Measurements from ENCODE around the gene TAS2R9.
"Not testable (repeated sequence)": the region's sequence is repeated elsewhere in the genome, so short reads cannot be mapped to it uniquely, and the experiment has no call there.

Gene TAS2R9, protein sequence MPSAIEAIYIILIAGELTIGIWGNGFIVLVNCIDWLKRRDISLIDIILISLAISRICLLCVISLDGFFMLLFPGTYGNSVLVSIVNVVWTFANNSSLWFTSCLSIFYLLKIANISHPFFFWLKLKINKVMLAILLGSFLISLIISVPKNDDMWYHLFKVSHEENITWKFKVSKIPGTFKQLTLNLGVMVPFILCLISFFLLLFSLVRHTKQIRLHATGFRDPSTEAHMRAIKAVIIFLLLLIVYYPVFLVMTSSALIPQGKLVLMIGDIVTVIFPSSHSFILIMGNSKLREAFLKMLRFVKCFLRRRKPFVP

DNA sequence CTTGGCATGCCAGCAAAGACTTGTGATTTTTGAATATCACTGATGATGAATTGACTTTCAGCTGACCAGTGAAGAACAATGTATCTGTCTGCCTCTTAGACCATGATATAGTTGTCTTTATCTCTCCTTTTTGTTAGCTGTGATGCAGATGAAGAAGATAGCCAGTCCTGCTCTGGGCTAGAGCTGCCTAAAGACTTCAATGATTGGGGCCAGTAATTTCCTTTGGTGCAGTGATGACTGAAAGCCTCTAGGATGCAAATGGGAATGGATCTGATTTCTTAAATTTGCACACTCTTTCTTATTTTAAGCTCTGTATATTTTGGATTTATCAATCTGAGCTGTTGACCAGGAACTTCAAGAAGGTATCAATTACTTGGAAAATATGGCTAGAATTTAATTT lies at the start of gene TAS2R9:
Gene TAS2R9, minus strand, starts transcription at position 101 of the 400 bp plus-strand sequence. Its CDS starts 93 bp downstream, at position 8.
- DNase-seq, result no peak

DNA sequence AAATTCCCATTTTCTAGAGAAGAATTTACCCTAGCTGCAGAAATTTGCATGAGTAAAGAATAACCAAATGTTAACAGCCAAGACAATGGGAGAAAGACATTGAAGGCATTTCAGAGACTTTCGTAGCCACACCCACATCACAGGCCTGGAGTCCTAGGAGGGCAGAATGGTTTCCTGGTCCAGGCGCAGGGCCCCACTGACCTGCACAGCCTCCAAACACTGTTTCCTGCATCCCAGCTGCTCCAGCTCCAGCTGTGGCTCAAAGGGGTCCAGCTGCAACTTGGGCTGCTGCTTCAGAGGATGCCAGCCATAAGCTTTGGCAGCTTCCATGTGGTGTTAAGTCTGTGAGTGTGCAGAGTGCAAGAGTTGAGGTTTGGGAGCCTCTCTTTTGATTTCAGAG lies 45.8 kb upstream of the TAS2R9 start:
- no peak for DNase-seq

DNA sequence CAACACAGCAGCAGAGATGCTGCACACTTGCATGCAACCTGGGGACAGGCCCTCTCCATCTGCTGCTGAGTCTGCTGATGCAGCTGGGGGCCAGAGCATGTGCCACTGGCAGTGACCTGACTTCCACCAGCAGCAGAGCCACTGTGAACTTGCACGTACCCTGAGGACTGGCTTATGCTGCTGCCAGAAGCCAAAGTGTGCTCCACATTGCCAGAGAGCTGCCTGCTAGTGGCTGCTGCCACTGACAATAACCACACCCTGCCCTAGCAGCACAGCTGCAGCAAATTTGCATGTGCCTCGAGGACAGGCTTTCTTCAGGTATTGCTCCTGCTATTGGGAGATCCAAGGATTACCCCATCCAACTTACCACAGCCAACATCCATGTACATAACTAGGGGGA lies 43.8 kb upstream of the TAS2R9 start:
- no peak for DNase-seq

DNA sequence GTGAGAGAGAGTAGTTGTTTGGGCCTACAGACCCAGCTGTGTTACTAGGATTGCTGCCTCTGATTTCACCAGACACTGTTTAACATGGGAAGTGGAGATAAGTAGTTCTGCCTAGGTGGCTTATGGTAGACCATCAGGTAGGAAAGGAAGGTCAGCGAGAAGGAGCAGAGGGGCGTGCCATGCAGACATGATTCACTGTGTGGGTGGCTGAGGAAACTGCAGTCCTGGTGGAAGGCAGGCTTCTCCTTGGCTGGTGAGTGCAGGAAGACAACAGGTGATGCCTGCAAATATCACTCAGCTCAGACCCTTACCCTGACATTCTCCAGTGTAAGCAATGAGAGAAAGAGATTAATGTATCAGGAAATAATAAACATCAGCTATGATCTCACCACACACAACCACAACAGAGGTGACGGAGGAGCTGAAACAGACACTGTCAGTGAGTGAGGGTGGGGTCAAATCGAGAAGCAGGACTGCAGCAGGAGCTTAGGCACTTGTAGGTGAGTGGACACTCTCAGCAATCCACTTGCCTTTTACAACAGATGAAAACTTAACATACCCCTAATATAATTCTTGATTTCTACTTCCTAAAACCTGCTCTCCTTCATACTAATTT lies 41.4 kb upstream of the TAS2R9 start:
- no peak for DNase-seq

DNA sequence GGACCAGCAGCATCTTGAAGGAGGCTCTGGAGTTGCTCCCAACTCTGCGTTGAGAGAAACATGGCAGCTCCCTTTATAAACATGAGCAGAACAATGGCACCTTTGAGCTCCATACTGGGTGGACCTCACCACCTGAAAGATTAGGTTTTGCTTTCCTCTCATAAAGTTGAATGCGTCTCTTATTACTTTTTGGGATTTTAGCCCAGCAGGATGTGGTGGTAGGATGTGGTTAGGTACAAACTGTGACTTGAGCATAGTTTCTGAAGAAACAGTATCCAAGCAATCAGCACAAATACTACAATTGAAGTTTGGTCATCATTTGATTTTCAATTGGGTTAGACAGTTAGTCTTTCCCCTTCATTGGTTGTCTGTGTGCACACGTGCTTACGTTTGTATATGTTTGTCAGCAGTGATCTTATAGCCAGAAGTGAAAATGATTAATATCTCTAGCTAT lies 39.5 kb upstream of the TAS2R9 start, which contains the start of gene PRR4:
Gene PRR4, minus strand, starts transcription at position 51 of the 454 bp plus-strand sequence. Its CDS starts 38 bp downstream, at position 13.
- DNase-seq, result peak in 3 of 6 experiments; percentile 3 to 31 (median 11)

GRCh38 chr12:10847744-10848143 lies 37.8 kb upstream of the TAS2R9 start:
- DNase-seq, result no peak

DNA sequence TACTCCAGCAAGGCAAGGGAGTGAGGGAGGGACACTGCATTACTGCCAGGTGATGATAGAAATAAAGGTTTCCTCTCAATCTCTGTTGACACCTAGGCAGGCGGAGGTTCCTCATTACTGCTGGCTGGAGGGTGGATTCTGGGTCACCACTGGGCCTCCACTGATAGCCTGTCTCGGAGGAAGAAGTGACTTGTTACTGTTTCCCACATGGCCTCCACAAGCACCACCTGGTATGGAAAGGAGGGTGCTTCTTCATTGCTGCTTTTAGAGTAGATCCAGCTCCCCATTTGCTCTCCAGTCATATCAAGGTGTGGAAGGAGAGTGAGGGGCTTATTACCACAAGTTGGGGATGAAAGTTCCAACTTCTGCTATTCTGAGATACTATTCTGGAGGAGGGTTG lies 32.9 kb upstream of the TAS2R9 start:
- no peak for DNase-seq

DNA sequence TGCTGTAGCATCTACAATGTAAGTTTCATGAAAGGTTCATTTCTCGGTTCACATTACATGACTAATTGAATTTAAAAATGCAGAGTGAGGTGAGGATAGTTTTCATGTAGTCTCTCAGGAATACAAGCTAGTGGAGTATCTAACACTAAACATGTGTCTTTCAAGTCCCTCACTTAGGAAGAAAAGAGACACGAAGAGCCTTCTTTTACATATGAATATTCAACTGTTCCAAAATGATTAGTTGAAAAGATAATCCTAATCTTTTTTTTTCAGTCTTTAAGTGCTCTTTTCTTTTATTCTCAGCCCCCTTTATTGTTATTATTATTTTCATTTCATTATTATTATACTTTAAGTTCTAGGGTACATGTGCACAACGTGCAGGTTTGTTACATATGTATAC lies 28.5 kb upstream of the TAS2R9 start:
- DNase-seq, result no peak

GRCh38 chr12:10829994-10830393 lies 20.0 kb upstream of the TAS2R9 start:
- DNase-seq, result no peak

DNA sequence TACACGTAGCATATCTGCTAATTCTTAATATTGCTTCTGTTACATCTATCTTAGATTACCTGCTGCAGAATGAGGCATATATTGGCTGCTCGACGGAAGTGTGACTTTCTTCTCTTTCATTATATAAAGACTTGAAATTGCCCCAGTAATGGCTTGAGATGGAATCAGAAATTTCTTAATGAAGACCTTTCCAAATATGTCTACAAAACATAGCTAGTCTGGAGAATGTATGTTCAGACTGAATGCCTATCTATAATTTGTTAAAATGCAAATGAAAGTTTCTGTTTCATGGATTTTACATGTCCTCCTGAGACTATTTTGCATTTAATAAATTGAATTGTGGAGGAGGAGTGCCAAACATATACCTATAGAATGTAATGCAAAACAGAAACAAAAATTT lies 16.3 kb upstream of the TAS2R9 start, which contains the start of gene TAS2R10:
Gene TAS2R10, minus strand, starts transcription at position 101 of the 400 bp plus-strand sequence. Its CDS starts 89 bp downstream, at position 12.
- no peak for DNase-seq

DNA sequence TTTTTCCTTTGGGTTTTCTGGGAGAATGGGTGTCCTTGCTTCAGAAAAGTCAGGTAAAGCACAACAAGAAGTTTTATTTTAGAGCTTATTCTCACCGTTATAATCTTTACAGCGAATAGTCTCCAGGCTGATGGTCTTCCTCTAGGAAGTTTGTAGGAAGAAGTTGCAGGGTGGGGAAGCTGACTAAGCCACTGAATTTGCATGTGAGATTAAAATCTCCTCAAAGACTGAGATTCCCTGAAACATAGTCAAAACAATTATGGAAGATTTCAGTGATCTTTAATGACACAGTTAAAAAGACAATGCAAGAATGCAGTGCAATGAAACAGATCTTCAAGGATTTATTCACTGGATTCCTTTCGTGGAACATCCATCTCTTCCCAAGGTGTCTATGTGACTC lies 15.0 kb upstream of the TAS2R9 start:
- no peak for DNase-seq

- DNase-seq, result no peak
Observed at GRCh38 chr12:10811883-10812536, 2.0 kb upstream of the TAS2R9 start.

DNA sequence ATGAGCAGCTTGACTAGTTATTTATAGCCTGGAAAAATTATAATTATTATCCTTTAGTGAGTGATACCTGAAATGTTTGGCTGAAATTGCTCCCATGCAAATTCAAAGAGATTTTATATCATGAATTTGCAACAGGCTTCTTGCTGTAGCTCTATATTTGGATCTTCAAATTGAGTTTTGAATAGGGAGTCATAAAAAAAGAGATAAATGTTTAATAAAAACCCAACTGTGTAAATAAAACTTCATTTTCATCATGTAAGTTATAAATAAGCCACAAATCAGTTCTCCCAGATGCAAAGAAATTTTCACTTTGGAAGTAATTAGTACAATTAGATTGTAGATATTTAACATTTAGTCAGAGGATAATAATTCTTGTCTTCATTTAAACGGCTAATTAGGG lies 2.8 kb downstream of the TAS2R9 start, which contains the start of gene TAS2R8:
Gene TAS2R8, minus strand, starts transcription at position 101 of the 400 bp plus-strand sequence. CDS start 306 bp downstream, outside the sequence.
- no peak for DNase-seq

- no peak for DNase-seq
Observed at GRCh38 chr12:10802587-10802986, 7.4 kb downstream of the TAS2R9 start, which contains the start of gene TAS2R7. TSS of gene TAS2R7 (minus strand) at chr12:10802627. CDS start at chr12:10802570, 57 bp downstream.

DNA sequence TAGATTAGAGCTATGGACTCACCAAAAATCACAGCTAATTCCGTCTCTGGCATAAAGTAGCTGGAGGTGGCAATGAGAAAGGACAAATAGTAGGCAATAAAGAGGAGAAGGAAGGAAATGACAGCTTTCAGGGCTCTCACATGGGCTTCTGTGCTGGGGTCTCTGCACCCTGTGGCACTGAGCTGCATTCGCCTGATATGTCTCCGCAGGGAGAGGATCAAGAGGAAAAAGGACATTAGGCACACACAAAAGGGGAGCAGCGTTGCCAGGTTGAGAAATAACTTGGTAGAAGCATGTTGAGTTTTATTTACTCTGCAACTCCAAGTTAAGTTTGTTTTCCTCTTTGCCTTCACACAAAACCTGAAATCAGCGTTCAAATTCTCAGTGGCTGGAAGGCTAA lies 8.2 kb downstream of the TAS2R9 start:
- no peak for DNase-seq

DNA sequence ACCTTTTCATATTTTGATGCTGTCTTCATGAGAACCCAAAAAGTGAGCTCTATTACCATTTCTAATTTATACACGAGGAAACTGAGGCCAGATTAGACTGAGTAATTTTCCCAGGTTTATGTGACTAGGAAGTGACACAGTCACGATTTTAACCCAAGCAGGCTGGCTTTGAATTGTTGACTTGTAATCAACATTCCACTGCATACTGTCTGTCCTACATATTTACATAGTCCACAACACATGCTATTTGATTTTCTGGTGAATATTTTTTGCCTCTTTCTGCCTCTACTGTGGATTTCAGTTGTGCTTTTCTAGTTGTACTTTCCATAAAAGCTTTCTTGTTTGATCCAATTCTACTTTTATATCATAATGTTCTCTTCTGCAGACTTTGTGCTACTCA lies 15.7 kb downstream of the TAS2R9 start:
- DNase-seq, result no peak

GRCh38 chr12:10791769-10792168 lies 18.2 kb downstream of the TAS2R9 start:
- DNase-seq, result not testable (repeated sequence)

- DNase-seq, result no peak
Observed at GRCh38 chr12:10783252-10783651, 26.7 kb downstream of the TAS2R9 start.

GRCh38 chr12:10779103-10779502 lies 30.9 kb downstream of the TAS2R9 start:
- no peak for DNase-seq

DNA sequence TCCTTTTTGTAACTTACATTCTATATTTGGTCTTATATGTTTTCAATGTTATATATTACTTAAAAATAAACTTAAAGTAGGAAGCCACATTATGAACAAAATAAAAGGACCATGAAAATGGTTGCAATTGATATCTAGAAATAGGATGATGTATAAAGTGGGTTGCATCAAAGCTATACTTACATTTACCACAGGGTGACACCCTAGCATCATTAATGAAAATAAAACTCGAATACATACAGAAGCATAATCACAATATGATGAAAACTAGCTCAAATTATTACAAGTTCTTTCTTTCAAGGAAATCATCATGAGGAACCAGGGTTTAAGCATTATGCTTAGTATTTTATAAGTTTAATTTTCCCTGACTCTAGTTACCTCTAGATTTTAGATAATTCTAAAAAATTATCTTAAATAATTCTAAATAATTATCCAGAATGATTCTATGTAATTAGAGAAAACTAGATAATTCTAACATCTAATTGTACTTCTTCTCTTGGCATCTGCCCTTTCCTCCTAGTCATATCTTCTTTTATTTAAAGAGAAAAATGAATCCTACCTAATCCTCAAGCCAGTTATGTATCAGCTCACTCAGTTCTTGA lies 38.7 kb downstream of the TAS2R9 start:
- peak in 3 of 6 experiments; percentile 1 to 50 (median 45) for DNase-seq

GRCh38 chr12:10759657-10760056 lies 50.3 kb downstream of the TAS2R9 start:
- DNase-seq, result no peak

Data from stimulated activated naive CD4-positive, alpha-beta T cell (primary cell).